ENCODE measurements around the gene KCNQ1.

The KCNQ1 gene

DNA sequence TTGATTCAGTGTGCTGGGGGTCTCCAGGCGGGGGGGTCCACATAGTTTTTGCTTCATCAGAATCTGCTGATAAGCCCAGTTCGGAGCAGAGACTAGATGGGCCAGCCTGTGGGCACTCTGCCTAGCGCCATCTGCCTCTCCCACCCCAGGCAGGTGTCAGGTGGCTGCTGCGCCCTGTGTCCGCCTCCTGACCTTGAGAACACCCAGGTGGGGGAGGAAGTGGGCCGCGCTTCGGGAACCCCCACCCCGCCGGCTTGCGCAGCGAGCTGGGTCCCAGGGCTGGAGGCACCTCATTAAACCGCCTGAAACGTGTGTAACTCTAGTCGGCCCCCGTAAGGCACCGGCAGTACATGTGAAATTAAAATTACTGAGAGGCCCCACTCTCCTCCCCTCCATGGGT is 113.6 kb downstream of the KCNQ1 start:
- DNase-seq = no peak

DNA sequence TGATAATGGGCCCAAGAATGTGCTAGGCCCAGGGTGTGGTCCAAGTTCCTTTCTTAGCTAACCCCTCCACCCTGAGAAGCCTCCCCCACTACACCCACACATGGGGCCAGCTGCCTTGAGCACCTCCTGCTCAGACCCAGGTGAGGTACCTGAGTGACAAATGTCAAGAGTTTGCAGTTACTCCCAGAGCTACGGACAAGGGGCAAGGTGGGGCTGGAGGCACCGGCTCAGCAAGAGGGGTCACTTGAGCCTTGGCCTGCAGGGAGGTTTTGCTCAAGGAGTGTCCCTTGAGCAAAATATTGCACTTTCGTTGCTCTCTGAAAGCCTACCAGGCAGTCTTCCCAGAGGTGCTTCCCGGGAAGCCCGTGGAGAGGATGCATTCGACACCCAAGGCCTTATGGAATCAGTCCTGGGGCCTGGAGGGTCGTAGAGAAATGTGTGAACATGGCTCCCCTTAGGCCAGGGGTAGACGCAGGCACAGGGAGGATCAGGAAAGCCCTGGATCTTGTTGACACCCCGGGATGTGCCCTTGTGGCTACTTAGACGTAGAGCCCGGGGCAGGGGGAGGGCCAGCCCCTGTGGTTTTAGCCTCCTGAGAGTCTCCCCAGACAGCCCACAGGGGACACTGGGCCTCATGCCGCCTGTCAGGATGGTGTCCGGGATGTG is 114.2 kb downstream of the KCNQ1 start:
- no peak for DNase-seq

DNA sequence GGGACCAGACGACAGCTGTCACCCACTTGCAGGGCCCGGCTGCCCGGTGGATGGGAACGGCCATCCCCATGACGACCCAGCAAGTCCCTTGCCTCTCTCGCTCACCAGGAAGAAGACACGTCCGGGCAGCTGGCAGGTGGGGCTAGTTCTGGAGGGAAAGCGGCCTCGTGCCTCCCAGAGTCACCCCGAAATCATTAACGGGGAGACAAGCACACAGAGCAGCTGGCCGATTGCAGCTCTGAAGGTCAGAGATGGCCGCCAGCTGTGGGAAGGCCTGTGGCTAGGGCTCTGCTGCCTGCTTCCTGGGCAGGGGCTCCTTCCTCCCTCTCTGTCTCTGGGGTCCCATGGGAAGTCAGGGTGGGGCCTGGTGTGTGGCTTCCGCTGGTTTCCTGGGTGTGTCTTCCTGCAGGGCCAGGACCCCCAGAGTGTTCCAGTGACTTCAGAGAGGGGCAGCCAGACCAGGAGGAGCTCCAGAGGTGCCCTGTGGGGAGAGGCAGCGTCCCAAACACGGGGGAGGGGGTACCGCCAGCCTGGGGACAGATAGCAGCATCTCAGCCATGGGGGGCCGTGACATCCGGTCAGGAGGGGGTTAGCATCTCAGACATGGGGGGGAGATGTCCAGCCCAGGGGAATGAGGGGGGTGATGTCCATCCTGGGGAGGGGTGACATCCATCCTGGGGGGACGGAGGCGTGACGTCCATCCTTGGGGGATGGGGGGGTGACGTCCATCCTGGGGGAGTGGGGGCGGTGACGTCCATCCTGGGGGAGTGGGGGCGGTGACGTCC is 114.9 kb downstream of the KCNQ1 start:
- no peak for DNase-seq

DNA sequence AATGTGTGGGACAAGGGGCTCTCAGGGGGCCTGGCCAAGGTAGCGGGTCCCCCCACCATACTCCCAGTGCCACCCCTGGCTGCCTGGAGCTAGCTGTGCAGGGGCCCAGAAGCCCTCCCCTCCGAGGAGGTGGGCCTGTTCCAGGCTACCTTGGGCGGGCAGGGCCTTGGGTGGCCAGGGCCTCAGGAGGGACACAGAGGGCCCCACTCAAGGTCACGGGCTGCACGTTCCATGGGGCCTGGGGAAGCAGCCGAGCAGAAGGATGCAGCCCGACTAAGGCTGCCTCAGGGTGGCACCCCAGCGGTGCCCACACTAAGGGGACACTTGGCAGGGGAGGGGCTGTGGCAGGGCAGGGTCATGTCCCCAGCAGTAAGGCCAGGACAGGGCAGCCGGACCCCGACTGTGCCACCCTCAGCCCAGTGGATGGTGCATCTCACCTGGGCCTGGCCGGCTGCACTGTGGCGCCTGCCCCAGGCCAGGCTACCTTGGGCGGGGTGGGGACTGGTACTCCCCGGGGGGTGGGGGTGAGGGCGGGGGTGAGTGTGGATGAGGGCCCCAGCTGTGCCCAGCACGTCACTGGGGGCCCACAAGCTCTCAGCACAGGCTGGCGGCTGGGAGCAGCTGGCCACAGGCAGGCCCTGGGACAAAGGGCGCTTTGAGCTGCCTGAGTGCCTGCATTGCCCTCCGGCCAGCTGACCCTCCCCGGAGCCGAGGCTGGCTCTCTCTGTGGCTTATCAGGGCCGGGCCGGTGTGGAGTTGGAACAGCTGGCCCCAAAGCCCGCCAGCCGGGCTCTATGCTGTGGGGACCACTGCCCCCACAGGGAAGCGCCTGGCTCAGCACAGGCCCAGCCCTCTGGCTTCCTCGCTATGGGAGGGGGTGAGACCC is 117.1 kb downstream of the KCNQ1 start:
- DNase-seq = no peak

DNA sequence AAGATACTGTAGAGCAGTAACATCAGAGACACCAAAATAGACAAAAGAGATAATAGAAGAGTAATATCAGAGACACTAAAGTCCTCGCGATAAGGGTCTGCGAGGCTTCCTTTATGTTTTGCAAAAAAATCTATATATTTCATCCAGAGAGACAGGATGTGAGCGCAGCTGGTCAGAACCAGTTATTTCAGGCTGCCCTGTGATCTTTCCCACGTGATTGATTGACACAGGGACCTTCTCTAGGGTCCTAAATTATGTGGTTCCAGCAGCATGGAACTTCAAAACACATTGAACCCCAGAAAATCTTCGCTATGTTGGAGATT is 118.0 kb downstream of the KCNQ1 start:
- DNase-seq = no peak

DNA sequence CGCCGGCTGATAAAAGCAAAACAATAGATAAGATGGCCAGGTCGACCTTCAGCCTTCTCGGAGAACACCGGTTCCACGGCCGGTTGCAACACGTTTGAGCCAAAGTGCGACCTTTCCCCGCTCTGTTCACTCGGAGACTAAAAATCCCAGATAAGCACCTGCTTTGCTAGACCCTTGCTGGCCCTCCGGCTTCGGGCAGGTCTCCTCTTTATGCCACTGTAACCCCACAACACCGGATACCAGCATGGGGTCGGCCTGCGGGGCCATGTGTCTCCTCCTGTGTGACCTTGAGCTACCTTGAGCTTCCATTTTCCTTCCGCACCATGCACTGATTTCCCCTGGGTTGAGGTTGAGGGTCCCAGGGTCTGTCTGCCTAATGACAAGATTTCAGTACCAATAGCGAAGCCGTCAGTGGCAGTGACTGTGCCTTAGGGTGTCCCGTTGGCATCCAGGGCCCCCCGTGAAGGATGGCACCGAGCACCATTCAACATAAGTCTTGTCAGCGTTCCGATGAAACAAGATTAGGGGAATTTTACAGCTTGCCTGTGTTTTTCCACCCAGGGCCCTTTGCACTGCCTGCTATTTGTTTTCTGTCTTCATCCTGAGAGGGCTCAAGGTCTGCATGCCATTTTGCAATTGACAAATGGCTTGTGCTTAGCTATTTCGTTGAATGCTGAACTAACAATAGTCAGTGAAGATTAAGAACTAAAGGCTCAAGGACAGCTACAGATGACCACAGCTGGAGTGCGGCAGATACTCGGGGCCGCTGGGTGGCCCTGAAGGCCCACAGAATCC is 118.6 kb downstream of the KCNQ1 start:
- DNase-seq = no peak

DNA sequence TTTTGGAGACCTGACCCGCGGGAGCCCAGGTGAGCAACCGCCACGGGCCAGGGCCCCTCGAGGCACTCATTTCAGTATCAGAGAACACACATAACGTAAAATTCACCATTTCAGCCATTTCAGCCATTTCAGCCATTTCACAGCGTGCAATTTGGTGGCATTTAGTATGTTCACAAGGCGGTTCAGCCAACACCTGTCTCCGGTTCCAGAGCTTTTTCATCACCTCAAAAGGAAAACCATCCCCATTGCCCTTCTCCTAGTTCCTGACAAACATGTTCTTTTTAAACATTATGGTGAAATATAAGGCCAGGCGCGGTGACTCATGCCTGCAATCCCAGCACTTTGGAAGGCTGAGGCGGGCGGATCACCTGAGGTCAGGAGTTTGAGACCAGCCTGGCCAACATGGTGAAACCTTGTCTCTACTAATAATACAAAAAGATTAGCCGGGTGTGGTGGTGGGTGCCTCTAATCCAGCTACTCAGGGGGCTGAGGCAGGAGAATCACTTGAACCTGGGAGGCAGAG is 119.3 kb downstream of the KCNQ1 start:
- DNase-seq = no peak

DNA sequence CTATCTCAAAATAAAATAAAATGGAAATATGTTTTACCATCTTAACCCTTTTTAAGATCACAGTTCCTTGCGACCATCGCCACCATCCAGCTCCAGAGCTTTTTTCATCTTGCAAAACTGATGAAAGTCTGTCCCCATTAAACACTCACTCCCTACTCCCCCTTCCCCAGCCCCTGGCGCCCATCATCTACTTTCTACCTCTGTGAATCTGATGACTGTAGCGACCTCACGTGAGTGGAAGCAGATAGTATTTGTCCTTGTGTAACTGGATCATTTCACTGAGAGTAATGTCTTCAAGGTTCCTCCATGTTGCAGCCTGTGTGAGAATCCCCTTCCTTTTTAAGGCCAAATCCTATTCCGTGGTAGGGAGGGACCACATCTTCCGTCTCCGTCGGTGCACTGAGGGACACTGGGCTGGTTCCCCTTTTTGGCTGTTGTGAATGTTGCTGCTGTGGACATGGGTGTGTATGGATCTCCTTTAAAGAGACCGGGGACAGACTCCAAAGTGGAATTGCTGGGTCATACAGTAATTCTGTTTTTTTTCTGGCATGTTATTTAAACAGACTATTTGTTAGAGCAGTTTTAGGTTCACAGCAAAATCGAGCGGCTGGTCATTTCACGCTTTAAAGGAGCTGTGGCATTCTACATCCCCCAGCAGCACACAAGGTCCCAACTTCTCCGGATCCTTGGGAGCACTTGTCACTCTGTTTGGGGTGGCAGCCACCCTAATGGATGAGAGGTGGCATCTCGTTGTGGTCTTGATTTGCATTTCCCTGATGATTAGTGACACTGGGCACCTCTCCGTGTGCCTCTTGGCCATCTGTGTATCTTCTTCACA is 120.0 kb downstream of the KCNQ1 start:
- no peak for DNase-seq

DNA sequence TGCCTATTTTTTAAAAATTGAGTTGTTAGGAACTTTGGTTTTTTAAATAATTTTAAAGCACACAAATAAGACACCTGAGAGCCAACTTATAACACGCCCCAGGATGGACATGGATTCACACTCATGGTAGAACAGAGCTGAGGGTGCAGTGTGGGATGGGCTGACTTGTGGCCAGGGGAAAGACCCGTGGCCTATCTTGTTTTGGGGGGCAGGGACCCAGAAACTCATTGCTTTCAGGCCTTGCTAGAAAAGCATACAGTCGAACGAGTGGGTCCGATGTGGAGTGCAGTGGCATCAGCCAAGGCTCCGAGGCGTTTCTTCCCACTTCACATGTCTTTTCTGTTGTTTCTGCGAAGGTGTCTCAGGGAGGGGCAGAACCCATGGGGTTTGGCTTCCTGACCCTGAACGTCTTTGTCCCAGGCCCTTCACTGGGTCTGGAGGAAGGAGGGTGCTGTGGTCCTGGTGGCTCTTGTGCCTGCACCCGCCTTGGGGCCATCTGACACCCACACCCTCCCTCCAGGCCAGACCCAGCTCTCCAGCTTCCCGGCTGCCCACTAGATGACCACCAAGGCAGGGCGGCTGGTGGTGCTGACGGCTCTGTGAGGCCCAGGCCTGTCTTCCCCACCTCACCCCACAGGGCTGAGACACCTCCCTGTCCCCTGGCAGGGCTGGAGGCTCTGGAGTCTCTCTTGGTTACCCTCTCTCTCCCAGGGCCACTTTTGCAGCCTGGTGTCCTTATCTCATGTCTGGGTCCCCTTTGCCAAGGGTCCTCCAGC is 120.8 kb downstream of the KCNQ1 start:
- DNase-seq = no peak

DNA sequence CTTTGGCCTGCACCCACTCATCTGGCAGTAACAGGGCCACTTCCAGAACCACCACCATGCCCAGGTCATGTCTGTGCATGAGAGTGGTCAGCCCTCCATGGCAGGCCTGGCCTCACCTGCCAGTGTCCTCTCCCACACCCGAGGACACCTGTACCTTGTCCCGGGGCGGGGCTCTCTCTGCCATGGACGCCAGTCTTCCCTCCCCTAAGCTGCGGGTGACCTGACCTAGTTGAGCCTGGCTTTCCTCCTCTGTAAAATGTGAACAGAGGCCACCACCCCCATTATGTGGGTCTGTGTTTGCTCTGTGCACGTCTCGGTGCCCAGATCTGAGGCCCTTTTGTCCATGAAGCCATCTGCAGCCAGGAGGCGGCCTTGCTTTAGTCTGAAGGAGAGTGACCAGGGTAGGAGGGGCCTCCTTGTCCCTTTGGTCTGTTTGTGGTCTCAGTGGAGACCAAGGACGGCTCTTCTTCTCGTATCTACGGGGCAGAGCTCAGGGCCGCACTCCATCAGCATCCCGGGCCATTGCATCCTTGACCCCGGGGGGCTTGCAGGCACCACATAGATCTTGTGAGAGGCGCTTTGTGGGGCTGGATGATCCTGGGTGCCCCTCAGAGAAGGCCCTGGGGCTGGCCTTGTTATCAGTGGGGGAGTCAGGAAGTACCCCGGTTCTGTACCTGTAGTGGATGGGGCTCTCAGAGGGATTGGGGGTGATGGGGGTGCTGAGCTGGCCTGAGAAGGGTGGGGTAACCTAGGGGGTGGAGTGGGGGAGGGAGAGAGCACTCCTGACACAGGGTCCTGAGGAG is 121.6 kb downstream of the KCNQ1 start:
- DNase-seq = no peak

DNA sequence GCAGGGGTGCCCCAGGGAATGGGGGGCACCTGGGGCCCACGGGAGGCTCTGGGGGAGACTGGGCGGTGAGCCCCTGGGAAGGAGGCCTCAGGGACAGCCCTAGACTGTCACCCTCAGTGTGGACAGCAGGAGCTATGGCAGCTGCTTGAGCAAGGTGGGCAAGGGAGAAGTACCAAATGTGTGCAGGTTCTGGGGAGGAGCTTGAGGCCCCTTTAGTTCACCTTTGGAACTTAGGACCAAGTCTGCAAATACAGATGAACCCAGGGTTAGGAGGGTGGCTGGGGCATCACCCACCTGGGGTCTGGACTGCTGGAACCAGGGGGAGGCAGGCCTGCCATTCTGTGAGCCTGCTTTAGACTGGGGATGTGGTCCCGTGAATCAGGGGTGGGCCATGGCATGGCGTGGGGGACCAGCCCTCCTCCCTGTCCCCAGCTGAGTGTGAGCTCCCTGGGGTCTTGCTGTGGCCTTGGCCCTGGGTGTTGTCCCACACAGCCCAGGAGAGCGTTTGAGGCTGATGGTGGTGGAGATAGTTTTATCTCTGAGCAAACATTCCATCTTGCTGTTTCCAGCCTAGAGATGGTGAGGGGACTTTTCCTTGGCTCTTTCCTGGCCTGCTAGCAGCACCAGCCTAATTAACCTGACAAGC is 122.3 kb downstream of the KCNQ1 start:
- DNase-seq = no peak

DNA sequence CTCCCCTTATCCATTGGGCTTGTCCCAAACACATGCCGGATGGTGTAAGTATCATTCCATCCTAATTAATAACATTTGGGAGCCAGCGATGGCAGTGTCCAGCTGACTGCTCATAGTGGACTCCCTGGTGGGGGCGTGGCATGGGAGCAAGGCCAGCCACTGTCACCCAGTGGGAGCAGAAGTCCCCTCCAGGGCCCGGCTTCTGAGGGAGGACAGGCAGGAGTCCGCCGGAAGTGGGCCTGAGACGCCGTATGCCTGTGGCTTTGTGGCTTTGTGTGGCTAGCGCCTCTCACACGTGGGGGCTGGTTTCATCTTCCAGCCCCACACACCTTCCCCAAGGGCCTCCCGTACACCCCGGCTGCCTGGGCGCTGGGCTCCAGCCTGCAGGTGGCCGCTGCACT is 124.5 kb downstream of the KCNQ1 start:
- DNase-seq = no peak

DNA sequence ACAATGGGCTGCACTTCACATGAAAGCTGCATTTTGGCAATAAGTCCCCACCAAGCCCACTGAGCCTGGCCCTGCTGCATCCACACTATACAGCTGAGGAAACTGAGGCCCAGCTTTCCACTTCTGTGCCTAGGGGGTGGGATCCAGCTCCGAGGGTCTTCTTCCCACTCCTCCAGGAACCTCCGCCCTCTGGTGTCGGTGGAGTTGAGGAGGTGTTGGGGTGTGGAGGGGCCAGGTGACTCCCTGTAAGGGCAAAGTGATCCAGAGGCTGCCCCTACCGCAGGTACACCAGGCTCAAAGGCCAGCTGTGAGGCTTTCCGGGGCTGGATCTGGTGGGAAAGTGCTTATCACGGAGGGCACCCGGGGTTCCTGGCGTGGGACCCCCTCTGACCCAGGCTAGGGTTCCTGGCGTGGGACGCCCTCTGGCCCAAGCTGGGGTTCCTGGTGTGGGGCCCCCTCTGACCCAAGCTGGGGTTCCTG is 125.0 kb downstream of the KCNQ1 start:
- DNase-seq = no peak

DNA sequence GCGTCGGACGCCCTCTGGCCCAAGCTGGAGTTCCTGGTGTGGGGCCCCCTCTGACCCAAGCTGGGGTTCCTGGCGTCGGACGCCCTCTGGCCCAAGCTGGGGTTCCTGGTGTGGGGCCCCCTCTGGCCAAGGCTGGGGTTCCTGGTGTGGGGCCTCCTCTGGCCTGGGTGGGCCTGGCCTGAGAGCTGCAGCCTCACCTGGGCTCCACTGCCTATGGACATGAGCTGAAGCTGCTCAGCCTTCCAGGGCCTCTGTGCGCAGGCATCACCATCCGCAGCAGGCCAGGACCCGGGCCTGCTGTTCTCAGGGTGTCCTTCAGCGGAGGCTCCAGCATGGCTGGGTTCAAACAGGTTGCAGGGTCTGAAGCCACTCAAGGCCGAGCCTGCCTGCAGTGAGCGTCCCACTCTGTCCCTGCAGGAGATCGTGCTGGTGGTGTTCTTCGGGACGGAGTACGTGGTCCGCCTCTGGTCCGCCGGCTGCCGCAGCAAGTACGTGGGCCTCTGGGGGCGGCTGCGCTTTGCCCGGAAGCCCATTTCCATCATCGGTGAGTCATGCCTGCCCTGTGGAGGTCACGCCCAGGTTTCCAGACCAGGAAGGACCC is 125.5 kb downstream of the KCNQ1 start:
- no peak for DNase-seq

DNA sequence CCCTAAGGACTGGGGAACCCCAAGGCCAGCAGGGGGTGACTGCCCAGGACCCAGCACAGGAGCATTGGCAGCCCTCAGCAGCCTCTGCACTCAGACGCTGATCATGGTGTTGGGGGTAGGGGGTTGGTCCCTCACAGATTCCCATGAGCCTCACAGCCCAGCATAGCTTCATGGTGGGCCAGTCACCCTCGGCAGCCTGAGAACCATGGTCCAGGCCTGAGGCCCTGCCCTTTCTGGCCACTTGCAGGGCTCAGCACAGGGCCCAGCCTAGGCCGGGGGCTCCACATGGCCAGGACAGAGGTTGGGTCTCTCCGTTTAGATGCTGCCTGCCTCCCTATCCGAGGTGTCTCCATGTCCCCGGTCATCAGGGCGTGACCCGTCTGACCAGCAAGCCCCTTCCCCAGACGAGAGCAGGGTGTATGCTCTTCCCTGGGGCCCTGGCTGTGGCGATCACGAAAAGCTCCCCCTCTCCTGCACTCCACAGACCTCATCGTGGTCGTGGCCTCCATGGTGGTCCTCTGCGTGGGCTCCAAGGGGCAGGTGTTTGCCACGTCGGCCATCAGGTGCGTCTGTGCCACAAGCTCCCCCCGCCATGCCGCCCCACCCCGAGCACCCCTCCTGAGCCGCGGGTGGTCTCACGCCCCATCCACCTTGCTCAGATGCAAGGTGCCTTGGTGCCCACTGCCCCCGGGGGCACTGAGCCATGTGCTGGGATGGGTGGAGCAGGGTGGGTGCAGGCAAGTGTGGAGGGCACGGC is 126.2 kb downstream of the KCNQ1 start:
- no peak for DNase-seq

DNA sequence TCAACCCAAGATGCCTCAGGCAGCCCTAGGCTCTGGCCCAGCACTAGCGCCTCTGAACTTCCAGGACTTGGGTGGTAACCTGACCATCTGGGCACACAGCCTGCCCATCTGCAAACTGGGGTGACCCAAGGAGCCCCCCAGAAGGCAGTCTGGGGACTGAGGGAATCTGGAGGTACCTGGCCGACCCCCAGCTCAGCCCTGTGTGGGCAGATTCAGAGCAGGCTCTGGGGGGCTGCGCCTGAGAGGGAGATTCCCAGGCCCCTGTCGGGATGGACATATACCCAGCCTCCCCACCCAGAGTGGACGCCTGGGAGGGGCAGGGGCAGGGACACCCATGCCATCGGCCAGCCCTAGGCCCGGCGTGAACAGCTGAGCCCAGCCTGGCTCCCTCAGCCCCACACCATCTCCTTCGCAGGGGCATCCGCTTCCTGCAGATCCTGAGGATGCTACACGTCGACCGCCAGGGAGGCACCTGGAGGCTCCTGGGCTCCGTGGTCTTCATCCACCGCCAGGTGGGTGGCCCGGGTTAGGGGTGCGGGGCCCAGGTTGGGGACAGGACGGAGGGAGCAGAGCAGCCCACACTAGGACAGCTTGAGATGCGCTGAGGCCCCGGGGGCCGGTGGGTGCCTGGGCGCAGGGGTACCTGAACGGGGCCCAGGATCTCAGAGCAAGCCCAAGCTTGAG is 126.9 kb downstream of the KCNQ1 start:
- no peak for DNase-seq

DNA sequence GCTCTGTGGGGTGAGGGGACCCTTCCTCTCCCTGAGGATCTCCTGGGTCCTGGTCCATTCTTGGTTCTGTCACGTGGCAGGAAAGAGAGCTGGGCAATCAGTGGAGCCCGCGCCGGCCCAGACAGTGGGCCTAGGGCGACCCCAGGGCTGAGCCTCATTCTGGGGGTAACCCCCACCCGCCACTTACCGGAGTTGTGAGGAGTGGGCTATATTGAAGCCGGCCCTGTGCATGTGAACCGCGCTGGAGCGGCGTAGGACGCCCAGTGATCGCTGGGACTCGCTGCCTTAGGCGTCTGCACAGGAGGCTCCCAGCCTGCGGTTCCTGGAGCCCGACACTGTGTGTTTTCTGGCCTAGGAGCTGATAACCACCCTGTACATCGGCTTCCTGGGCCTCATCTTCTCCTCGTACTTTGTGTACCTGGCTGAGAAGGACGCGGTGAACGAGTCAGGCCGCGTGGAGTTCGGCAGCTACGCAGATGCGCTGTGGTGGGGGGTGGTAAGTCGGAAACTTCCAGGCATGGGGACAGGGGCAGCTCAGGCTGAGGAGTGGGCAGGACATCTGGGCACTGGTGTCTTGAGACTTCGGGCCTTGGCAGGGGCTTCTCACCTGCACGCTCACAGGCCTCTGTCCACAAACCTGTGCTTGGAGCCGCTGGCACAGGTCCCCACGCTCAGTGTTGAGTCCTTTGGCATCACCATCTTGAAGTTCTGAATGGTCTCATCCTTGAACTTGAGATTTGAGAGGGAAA is 127.9 kb downstream of the KCNQ1 start:
- DNase-seq = no peak

All from CD4-positive, alpha-beta T cell treated with Interleukin-4 for 1 hour (primary cell).